ENCODE data around the gene STX17.

Gene STX17

DNA sequence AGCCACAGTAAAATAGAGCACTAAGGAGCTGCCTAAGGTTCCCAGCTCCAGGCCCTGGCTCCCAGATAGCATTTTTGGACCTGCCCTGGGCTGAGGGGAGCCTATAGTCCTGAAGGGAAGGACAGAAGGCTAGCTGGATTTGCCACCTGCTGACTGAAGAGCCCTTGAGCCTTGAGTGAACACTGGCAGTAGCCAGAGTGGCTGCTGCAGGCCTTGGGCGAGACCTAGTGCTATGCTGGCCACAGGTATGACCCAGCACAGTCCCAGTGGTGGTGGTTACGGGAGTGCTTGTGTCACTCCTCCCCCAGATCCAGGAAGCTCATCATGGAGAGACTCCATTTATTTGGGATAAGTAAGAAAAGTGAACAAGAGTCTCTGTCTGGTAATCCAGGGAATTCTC is 10.3 kb upstream of the STX17 start:
- H3K79me2 ChIP-seq (ENCODE audit: low read length): no peaks in the 10 kb centered on the region
- peaks cover 9% of the 10 kb centered on the region for H3K4me1 ChIP-seq (ENCODE audit: low read length)
- no peak overlapping the region for H3K4me3 ChIP-seq (ENCODE audit: low read length)
- no peak overlapping the region for H3K27ac ChIP-seq (ENCODE audit: low read length)
- no peak for TF ChIP-seq EZH2phosphoT487 (IDR thresholded peaks at IDR 0.05; ENCODE audit: low read depth)
- TF ChIP-seq, protein P1, sequence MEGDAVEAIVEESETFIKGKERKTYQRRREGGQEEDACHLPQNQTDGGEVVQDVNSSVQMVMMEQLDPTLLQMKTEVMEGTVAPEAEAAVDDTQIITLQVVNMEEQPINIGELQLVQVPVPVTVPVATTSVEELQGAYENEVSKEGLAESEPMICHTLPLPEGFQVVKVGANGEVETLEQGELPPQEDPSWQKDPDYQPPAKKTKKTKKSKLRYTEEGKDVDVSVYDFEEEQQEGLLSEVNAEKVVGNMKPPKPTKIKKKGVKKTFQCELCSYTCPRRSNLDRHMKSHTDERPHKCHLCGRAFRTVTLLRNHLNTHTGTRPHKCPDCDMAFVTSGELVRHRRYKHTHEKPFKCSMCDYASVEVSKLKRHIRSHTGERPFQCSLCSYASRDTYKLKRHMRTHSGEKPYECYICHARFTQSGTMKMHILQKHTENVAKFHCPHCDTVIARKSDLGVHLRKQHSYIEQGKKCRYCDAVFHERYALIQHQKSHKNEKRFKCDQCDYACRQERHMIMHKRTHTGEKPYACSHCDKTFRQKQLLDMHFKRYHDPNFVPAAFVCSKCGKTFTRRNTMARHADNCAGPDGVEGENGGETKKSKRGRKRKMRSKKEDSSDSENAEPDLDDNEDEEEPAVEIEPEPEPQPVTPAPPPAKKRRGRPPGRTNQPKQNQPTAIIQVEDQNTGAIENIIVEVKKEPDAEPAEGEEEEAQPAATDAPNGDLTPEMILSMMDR (IDR thresholded peaks at IDR 0.05; ENCODE audit: low read depth, low read length): no peak
- no peaks in the 10 kb centered on the region for H3K36me3 ChIP-seq (replicated peaks; ENCODE audit: low read depth, low read length)
- no peak overlapping the region for H3K4me2 ChIP-seq (ENCODE audit: low read length)
- no peaks in the 10 kb centered on the region for H3K9me3 ChIP-seq (ENCODE audit: insufficient read depth, low read length)
- H2AFZ ChIP-seq (ENCODE audit: low read depth, low read length): no peak overlapping the region
- H3K9ac ChIP-seq (ENCODE audit: low read length): no peak overlapping the region
- no peaks in the 10 kb centered on the region for H4K20me1 ChIP-seq (ENCODE audit: insufficient read depth, low read length)
- H3K27me3 ChIP-seq (ENCODE audit: low read depth, low read length): no peaks in the 10 kb centered on the region

DNA sequence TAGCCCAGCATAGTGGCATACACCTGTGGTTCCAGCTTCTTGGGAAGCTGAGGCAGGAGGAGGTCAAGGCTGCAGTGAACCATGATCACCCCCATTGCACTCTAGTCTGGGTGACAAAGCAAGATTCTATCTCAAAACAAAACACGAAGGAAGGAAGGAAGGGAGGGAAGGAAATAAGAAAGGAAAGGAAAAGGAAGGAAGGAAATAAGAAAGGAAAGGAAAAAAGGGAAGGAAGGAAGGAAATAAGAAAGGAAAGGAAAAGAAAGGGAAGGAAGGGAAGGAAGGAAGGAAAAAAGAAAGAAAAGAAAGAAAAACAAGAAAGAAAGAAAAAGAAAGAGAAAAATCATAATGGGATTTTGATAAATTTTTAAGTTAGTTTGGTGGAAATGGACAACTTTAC is 3.1 kb upstream of the STX17 start:
- H3K27me3 ChIP-seq (ENCODE audit: low read depth, low read length): no peaks in the 10 kb centered on the region
- peaks cover 12% of the 10 kb centered on the region for H3K4me1 ChIP-seq (ENCODE audit: low read length)
- H3K27ac ChIP-seq (ENCODE audit: low read length): no peak overlapping the region
- H3K36me3 ChIP-seq (replicated peaks; ENCODE audit: low read depth, low read length): no peaks in the 10 kb centered on the region
- no peak overlapping the region for H3K4me3 ChIP-seq (ENCODE audit: low read length)
- no peak overlapping the region for H2AFZ ChIP-seq (ENCODE audit: low read depth, low read length)
- H3K9ac ChIP-seq (ENCODE audit: low read length): no peak overlapping the region
- no peak for TF ChIP-seq EZH2phosphoT487 (IDR thresholded peaks at IDR 0.05; ENCODE audit: low read depth)
- TF ChIP-seq, protein P1 (IDR thresholded peaks at IDR 0.05; ENCODE audit: low read depth, low read length): no peak
- peaks cover 15% of the 10 kb centered on the region for H3K79me2 ChIP-seq (ENCODE audit: low read length)
- H3K4me2 ChIP-seq (ENCODE audit: low read length): no peak overlapping the region
- no peaks in the 10 kb centered on the region for H3K9me3 ChIP-seq (ENCODE audit: insufficient read depth, low read length)
- no peaks in the 10 kb centered on the region for H4K20me1 ChIP-seq (ENCODE audit: insufficient read depth, low read length)

DNA sequence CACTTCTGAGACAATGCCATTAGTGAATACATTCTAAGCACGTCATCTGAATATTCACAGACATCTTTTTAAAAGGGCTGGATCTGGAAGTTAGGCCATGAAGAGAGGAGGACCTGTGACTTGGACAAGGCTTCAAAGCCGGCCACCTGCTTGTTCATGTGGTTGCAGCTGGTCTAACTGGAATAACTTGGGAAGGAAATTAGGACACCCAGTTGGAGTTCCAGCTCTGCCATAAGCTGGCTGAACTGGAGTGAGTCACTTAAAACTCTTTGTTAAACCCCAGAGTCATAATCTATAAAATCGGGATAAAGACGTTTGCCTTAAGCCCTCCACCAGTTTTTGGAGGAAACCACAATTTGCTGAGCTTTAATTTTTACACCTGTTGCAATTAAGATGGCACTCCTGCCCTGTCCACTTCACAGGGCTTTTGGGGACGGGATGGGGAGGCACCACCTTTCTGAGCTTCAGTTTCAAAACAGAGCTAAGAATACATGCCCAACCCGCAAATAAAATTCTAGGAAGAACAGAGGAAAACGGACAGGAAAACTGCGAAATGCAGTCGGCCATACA is 536 bp upstream of the STX17 start:
- Histone ChIP-seq H3K4me1 (ENCODE audit: low read length) (peaks cover 12% of the 10 kb centered on the region), H3K4me3 (ENCODE audit: low read length) (peak overlapping the region; percentile 90), H3K9me3 (ENCODE audit: insufficient read depth, low read length) (no peaks in the 10 kb centered on the region), H4K20me1 (ENCODE audit: insufficient read depth, low read length) (no peaks in the 10 kb centered on the region), H3K79me2 (ENCODE audit: low read length) (peaks cover 18% of the 10 kb centered on the region), H3K4me2 (ENCODE audit: low read length) (peak overlapping the region; percentile 95), H3K9ac (ENCODE audit: low read length) (peak overlapping the region; percentile 47), H2AFZ (ENCODE audit: low read depth, low read length) (peak overlapping the region; percentile 99), H3K36me3 (replicated peaks; ENCODE audit: low read depth, low read length) (no peaks in the 10 kb centered on the region), H3K27me3 (ENCODE audit: low read depth, low read length) (no peaks in the 10 kb centered on the region), H3K27ac (ENCODE audit: low read length) (no peak overlapping the region)
- no peak for TF ChIP-seq EZH2phosphoT487 (IDR thresholded peaks at IDR 0.05; ENCODE audit: low read depth)
- TF ChIP-seq, protein P1 (IDR thresholded peaks at IDR 0.05; ENCODE audit: low read depth, low read length): no peak

DNA sequence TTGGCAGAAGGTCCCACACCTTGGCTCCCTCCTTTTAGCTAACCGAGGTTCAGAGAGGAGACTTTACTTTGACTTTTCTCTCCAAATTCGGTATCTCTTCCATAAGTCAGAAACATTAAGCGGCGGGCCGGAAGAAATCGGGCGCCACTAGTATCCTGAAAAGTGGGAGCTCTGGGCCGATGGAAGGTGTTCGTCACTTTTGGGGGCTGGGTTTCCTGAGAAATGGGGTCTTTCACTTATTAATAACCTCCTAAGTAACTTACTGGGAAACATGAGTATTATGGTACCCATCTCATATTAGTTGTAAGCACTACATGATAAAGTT is 716 bp downstream of the STX17 start:
- Histone ChIP-seq H3K4me3 (ENCODE audit: low read length) (peak overlapping the region; percentile 90), H3K9me3 (ENCODE audit: insufficient read depth, low read length) (no peaks in the 10 kb centered on the region), H3K36me3 (replicated peaks; ENCODE audit: low read depth, low read length) (no peaks in the 10 kb centered on the region), H2AFZ (ENCODE audit: low read depth, low read length) (peak overlapping the region; percentile 75), H3K79me2 (ENCODE audit: low read length) (peaks cover 18% of the 10 kb centered on the region), H4K20me1 (ENCODE audit: insufficient read depth, low read length) (no peaks in the 10 kb centered on the region), H3K27ac (ENCODE audit: low read length) (peak overlapping the region; percentile 52), H3K4me2 (ENCODE audit: low read length) (peak overlapping the region; percentile 86), H3K27me3 (ENCODE audit: low read depth, low read length) (no peaks in the 10 kb centered on the region), H3K4me1 (ENCODE audit: low read length) (peaks cover 12% of the 10 kb centered on the region), H3K9ac (ENCODE audit: low read length) (peak overlapping the region; percentile 83)
- TF ChIP-seq, protein P1 (IDR thresholded peaks at IDR 0.05; ENCODE audit: low read depth, low read length): no peak
- no peak for TF ChIP-seq EZH2phosphoT487 (IDR thresholded peaks at IDR 0.05; ENCODE audit: low read depth)
